ENCODE results near the gene WDR81. TPM values are rescaled to one million over a fixed set of nuclear protein-coding genes. Genes with fewer than 3 reads are reported as not detected.

WDR81 gene
- total RNA-seq, 1 experiment from 2014 or later = 29.5 TPM

GRCh38 chr17:1774390-1775176 is 50.1 kb downstream of the WDR81 start:
- TF ChIP-seq POLR2AphosphoS5 (IDR thresholded peaks at IDR 0.05; ENCODE audit: low read depth, low read length) (no peak), SIN3A (IDR thresholded peaks at IDR 0.05; ENCODE audit: borderline replicate concordance, insufficient read depth, low read depth, low read length) (no peak), CTCF (IDR thresholded peaks at IDR 0.05) (no peak), TCF7L2 (IDR thresholded peaks at IDR 0.05; ENCODE audit: low read depth, low read length) (no peak)
- TF ChIP-seq, protein P1, sequence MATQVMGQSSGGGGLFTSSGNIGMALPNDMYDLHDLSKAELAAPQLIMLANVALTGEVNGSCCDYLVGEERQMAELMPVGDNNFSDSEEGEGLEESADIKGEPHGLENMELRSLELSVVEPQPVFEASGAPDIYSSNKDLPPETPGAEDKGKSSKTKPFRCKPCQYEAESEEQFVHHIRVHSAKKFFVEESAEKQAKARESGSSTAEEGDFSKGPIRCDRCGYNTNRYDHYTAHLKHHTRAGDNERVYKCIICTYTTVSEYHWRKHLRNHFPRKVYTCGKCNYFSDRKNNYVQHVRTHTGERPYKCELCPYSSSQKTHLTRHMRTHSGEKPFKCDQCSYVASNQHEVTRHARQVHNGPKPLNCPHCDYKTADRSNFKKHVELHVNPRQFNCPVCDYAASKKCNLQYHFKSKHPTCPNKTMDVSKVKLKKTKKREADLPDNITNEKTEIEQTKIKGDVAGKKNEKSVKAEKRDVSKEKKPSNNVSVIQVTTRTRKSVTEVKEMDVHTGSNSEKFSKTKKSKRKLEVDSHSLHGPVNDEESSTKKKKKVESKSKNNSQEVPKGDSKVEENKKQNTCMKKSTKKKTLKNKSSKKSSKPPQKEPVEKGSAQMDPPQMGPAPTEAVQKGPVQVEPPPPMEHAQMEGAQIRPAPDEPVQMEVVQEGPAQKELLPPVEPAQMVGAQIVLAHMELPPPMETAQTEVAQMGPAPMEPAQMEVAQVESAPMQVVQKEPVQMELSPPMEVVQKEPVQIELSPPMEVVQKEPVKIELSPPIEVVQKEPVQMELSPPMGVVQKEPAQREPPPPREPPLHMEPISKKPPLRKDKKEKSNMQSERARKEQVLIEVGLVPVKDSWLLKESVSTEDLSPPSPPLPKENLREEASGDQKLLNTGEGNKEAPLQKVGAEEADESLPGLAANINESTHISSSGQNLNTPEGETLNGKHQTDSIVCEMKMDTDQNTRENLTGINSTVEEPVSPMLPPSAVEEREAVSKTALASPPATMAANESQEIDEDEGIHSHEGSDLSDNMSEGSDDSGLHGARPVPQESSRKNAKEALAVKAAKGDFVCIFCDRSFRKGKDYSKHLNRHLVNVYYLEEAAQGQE (IDR thresholded peaks at IDR 0.05; ENCODE audit: insufficient read depth in 1 of 2, low read depth in 2 of 2, low read length in 1 of 2) = no peak
- ChIA-PET CTCF (no interaction called here), POLR2A (interaction anchor here (0.7 kb wide), 1 partner anchor 76 kb away, joined by 8 read pairs; no protein-coding TSS in a partner anchor)
- H3K36me3 ChIP-seq (ENCODE audit: control insufficient read depth, insufficient read depth, low read length) = no peaks in the 10 kb centered on the region
- H3K27me3 ChIP-seq (ENCODE audit: control insufficient read depth, insufficient read depth, low read length) = no peaks in the 10 kb centered on the region
- BruUV-seq (replicated peaks) = no TSS peak
- ATAC-seq (no peak), DNase-seq (ENCODE audit: low read depth, low spot score) (no peak)
- no peak overlapping the region for H3K27ac ChIP-seq (ENCODE audit: low read length)
- H3K4me1 ChIP-seq (ENCODE audit: control insufficient read depth, insufficient read depth, low read length) = peaks cover 10% of the 10 kb centered on the region
- no peak overlapping the region for H3K4me3 ChIP-seq (ENCODE audit: low read depth in 2 of 2, low read length in 2 of 2)
- in situ Hi-C loops (cut with HindIII; ENCODE audit: low pct_unique_long_range_greater_than_20kb, low sequenced_read_pairs) (no loop called here), intact Hi-C loops (cut with micrococcal nuclease; ENCODE audit: unreplicated experiment) (no loop called here)
- H3K9me3 ChIP-seq (ENCODE audit: control insufficient read depth, insufficient read depth, low read depth, low read length) = no peaks in the 10 kb centered on the region

DNA sequence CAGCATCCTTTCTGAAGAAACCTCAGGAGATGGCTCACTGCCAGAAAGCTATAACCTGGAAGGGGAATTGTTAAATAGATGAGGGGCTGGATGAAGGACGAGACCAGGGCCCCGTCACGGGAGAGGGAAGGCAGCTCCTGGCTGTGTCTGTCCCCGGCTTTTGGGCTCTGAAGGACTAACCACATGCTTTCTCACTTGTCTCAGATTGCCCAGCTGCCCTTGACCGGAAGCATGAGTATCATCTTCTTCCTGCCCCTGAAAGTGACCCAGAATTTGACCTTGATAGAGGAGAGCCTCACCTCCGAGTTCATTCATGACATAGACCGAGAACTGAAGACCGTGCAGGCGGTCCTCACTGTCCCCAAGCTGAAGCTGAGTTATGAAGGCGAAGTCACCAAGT is 51.8 kb downstream of the WDR81 start:
- intact Hi-C loops (cut with micrococcal nuclease; ENCODE audit: unreplicated experiment) = no loop called here
- BruUV-seq (replicated peaks) = no TSS peak
- DNase-seq (ENCODE audit: low read depth, low spot score) (no peak), ATAC-seq (no peak)
- no peak overlapping the region for H3K27ac ChIP-seq (ENCODE audit: low read length)
- no peaks in the 10 kb centered on the region for H3K9me3 ChIP-seq (ENCODE audit: control insufficient read depth, insufficient read depth, low read depth, low read length)
- H3K27me3 ChIP-seq (ENCODE audit: control insufficient read depth, insufficient read depth, low read length) = no peaks in the 10 kb centered on the region
- ChIA-PET POLR2A (interaction anchor here (0.5 kb wide), 1 partner anchor 58 kb away, joined by 4 read pairs; no protein-coding TSS in a partner anchor), CTCF (no interaction called here)
- H3K4me3 ChIP-seq (ENCODE audit: low read depth in 2 of 2, low read length in 2 of 2) = no peak overlapping the region
- in situ Hi-C loops (cut with HindIII; ENCODE audit: low pct_unique_long_range_greater_than_20kb, low sequenced_read_pairs) = no loop called here
- H3K36me3 ChIP-seq (ENCODE audit: control insufficient read depth, insufficient read depth, low read length) = no peaks in the 10 kb centered on the region
- H3K4me1 ChIP-seq (ENCODE audit: control insufficient read depth, insufficient read depth, low read length) = peaks cover 3% of the 10 kb centered on the region; the same call in 1 of the 2 replicates
- TF ChIP-seq, protein P1 (IDR thresholded peaks at IDR 0.05; ENCODE audit: insufficient read depth in 1 of 2, low read depth in 2 of 2, low read length in 1 of 2) = no peak
- TF ChIP-seq SIN3A (IDR thresholded peaks at IDR 0.05; ENCODE audit: borderline replicate concordance, insufficient read depth, low read depth, low read length) (no peak), TCF7L2 (IDR thresholded peaks at IDR 0.05; ENCODE audit: low read depth, low read length) (no peak), POLR2AphosphoS5 (IDR thresholded peaks at IDR 0.05; ENCODE audit: low read depth, low read length) (no peak), CTCF (IDR thresholded peaks at IDR 0.05) (no peak)

All from Panc1 (cell line).